Measurements from ENCODE around the gene FRS2.

Gene FRS2

DNA sequence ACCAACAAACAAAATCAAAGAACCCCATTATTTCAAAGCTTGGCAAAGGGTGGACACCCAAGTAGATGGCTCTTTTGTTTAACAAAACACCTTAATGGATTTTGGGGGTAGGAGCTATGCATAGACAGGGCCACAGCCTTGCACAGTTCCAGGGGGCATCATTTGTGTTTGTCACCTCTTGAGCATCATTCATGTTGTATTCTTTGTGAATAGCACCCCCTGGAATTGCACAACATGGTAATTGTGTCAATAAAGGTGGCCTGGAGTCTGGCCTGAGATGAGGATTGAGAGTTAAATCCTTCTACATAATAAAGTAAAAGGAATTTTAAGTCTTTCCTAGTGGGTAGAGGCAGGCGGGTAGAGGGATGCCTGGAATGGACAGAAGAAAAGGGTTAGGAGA is 3.3 kb upstream of the FRS2 start:
- no peak for DNase-seq (ENCODE audit: low read depth)

DNA sequence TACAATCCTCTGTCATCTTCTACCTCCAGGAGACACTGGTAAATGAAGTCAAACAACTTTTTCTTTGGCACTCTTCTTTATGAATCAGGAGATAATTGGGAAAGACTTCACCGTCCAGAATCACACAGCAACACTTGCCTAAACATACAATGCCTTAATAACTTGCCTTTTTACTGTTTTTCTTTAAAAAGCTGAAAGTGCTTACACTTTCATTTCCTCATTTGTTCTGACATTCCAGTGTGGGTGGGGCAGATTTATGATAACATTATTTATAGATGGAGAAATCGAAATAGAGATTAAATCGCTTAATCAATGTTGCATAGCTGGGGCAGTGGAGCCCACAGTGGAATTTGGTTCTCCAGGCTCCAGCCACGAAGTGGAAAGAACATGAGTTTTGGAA is 2.8 kb upstream of the FRS2 start:
- no peak for DNase-seq (ENCODE audit: low read depth)

DNA sequence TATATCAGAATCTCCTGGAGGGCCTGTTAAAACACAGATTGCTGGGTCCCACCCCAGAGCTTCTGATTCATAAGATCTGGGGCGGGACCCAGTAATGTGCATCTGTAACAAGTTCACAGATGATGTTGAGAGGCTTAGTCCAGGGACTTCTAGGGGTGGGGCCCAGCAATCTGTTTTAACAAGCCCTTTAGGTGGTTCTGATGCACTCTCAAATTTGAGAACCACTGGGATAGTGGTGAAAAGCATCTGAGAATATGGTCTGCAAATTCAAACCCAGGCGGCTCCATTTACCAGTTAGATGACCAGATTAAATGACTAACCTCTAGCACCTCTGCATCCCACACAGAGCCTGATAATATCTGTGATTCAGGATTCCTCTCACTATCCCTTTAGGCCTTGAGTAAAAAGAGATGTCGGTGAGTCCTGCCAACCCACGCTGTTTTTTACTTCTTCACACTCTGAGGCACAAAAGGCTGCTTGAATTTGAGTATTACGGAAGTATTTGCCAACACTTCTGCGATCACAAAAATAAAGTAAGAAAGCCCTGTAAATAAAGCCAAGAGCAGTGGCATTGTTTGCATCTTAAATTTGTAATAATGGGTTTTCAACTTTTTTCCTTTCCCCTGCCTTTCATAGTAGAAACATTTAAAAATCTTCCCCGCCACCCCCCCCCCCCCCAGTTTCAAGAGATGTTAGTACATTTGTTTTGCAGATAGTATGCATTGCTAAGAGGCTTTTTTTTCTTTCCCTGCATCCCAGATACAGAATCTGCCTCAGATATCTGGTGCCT is 1.8 kb upstream of the FRS2 start:
- DNase-seq (ENCODE audit: low read depth), result no peak

DNA sequence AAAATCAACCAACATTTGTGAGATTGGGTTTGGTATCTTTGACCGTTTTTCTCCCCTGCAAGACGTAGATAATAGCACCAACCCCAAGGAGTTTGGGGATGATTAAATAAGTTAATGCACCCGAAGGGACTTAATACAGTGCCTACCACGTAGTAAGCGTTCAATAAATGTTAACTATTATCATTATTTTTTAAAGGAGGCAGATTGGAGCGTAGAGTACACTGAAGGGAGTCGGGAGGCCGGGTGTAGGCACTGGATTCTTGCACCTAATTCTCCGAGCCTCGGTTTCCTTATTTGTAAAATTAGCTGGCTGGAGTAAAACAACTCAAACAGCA is 367 bp upstream of the FRS2 start:
- no peak for DNase-seq (ENCODE audit: low read depth)

DNA sequence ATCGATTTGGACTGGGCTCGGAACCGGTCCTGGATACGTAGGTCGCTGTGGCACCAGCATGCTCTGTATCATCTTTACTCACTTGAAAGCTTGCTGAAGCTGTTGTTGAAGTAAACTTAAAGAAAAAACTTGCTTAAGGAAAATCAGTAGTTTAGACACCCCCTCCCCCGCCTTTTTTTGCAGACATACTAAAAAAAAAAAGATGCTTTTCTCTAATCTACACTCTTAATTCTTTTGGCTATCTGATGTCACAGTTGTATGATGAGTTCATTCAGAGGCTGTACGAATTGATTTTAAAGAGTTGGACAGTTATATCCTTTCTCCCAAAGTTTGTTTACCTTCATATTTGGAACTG is 865 bp downstream of the FRS2 start:
- DNase-seq (ENCODE audit: low read depth), result no peak

DNA sequence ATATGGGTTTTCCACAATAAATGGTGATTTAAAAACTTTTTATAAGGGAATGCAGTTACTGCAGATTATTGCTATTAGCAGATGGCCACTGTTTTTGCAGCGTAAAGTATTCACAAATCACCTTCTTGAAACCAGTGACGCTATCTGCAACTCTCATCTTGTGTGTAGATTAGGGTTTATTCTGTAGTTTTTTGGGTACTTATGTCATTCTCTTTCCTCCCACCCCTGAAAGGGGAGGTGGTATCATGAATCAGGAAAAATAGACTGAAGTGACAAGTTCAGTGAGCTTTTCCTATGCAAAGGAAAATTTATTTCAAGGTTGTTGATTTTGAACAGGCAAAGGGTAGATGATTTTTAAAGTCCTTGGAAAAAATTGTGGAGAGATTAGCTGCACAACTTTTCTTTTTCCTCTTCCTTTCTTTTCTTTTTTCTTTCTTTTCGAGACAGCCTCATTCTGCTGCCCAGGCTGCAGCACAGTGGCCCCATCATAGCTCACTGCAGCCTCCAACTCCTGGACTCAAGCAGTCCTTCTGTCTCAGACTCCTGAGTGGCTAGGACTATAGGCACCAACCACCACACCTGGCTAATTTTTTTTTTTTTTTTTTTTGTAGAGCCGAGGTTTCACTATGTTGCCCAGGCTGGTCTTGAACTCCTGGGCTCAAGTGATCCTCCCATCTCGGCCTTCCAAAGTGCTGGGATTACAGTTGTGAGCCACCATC is 1.6 kb downstream of the FRS2 start:
- DNase-seq (ENCODE audit: low read depth), result no peak

DNA sequence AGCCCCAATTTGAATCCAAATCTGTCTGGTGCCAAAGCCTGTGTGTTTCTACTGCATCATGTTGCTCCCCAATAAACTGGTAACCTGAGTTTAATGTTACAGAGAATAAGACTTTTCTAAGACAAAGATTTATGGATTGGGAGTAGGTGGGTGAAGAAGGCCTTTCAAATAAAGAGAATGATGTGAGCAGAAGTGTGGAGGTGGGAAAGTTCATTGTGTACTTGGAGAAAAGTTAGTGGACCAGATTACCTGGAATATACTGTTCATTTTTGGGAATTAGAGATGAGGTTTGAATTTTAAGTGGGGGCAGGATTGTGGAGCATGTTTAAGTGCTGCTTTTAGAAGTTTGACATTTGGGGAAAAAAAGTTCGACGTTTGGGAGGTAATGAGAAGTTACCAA is 3.1 kb downstream of the FRS2 start:
- no peak for DNase-seq (ENCODE audit: low read depth)

DNA sequence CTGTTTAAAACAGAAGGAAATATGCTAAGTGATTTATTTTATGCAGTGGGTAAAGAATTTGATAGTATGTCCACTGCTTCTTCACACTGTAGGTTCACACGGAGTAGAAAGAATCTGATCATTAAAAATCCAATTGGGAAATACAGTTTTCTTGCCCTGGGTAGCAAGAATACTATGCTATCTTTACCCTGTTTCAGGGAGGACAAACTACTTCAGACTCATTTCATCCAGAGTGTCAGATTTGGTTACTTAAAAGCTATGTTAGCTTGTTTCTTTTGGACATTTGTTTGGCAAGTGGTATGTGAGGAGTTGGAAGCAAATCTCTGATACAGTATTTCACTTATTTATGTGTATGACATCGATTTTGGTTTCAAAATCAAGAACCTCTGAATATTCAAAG is 4.3 kb downstream of the FRS2 start:
- DNase-seq (ENCODE audit: low read depth), result no peak

DNA sequence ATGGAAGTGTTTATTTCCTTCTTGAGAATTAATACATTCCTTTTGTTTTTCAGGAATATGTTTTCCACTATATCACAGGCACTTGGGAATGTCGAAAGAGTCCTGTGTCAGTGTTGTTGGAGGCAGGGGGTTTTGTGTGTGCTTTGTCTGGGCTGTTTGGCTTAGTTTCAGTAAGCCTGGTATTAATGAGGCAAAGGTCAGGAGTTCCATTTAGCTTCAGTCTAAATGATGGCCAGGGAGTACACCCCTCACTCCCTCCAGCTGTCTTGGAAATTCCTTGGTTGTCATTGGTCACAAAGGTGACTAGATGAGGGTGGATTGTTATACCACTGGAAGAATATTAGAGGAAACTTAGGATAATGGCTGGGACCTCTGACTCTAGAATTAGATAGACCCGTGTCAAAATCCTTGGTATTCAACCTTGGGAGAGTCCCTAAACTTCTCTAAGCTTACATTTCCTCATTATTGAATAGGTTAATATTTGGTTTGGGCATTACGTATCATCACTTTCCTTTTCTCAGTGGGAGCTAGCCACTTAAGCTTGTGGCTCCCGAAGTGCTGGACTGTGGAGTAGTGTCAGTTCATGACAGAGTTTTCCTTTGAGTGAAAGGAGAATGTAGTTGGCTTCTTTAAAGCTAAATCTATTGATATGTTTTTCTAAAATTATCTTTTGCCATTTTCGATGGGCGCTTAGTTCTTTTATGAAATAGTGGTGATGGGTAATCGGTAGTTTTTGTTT is 5.2 kb downstream of the FRS2 start:
- DNase-seq (ENCODE audit: low read depth), result no peak

DNA sequence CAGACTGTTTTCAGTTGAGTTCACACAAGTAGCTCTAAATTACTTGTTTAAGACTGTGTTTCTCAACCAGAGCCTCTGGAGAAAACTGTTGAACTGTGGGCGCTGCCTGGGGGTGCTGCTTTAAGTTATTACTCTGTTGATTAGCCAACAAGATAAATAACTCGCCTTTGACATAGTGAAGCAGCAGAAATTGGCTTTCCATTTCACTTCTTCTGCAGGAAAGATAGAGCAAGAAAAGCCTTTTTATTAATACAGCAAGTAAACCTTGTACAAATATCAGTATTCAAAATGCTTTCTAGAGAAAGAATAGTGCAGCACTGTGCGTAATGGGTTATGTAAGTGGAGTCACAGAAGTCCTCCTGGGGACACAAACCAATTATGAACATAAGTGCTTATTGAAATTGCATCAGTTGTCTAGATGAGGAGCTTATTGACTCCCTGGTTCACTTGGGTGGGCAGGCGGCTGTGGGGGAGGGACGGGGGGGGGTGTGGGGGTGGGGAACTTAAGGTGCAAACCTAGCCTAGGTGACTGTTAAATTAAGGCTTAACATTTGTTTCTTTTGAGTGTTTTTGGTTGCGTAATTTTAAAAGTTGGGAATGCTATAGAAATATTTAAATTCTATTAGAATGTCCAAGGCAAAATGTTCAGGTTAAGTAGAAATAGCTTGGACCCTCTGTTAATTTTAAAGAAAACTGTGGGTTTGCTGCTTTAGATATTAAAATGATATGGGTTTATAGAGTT is 6.3 kb downstream of the FRS2 start:
- no peak for DNase-seq (ENCODE audit: low read depth)

DNA sequence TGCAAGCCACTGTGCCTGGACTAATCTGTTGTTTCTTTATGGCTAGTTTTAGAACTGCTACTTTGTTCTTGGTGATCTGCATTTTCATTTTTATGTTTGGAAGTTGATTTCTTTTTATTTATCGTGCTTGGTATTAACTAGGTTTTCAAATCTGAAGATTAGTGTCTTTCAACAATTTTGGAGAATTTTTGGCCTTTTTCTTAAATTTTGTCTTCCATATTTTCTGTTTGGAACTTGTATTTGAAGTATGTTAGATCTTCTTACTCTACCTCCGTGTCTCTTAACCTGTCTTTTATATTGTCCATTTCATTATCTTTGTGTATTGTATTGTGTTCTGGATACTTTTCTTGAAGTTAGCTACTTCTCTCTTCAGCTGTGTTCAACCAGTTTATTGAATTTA is 9.5 kb downstream of the FRS2 start:
- DNase-seq (ENCODE audit: low read depth), result no peak

DNA sequence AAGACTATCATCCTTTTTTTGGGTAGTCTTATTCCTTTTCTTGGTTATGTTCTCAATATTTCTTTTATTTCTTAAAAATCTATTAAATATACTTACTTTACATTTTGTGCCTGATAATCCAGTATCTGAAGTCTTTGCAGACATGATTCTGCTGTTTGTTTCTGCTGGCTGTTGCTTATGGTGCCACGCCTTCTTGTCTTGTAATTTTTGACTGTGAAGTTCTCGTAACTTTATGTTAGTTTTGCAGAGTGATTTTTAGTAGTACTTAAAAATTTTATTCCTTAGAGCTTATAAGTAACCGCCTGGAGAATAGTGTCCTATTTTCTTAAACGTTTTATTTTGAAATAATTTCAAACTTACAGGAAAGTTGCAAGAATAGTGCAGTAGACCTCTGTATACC is 10.5 kb downstream of the FRS2 start:
- no peak for DNase-seq (ENCODE audit: low read depth)

DNA sequence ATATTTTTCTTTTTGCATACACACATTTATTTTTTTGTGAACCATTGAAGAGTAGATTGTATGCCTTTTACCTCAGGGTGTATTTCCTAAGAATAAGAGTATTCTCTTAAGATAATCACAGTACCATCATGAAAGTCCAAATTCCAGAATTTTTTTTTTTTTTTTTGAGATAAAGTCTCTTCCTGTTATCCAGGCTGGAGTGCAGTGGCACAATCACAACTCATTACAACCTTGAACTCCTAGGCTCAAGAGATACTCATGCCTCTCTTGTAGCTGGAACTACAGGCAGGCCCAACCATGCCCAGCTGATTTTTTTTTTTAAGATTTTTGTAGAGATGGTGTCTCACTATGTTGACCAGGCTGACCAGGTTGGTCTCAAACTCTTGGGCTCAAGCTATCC is 10.9 kb downstream of the FRS2 start:
- DNase-seq (ENCODE audit: low read depth), result no peak

DNA sequence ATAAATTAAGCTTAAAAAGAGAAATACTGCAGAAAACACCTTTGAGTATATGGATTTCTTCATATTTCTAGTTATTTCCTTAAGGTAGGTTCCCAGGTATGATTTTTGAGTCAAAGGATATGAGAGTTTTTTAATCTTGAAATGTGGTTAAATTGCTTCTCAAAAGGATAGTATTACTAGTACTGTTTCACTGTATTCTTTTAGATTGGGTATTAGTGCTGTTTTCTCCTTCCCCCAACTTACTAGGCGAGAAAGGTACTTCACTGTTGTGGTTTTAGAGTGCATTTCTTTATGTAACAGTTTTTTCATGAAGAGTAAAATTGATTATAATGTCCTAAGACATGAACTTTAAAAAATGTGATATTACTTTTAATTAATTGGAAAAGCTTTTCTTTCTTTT is 13.5 kb downstream of the FRS2 start:
- no peak for DNase-seq (ENCODE audit: low read depth)

DNA sequence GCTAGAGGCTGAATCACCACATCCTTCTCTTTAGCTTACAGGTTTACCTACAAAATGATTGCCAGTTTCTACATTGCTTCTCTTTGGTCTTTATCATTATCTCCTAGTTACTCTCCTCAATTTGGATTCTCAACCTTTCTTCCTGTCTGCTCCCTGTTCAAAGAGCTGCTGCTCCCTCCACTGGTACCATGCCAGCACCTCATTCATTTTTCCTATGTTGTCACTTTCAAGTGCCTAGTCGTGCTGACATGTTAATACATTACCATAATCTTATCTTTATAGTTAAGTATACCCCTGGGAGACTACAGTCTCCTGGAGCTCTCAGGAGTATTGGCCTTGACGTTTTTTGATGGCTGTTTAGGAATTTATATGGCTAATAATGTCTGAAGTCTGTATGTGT is 14.2 kb downstream of the FRS2 start:
- no peak for DNase-seq (ENCODE audit: low read depth)

DNA sequence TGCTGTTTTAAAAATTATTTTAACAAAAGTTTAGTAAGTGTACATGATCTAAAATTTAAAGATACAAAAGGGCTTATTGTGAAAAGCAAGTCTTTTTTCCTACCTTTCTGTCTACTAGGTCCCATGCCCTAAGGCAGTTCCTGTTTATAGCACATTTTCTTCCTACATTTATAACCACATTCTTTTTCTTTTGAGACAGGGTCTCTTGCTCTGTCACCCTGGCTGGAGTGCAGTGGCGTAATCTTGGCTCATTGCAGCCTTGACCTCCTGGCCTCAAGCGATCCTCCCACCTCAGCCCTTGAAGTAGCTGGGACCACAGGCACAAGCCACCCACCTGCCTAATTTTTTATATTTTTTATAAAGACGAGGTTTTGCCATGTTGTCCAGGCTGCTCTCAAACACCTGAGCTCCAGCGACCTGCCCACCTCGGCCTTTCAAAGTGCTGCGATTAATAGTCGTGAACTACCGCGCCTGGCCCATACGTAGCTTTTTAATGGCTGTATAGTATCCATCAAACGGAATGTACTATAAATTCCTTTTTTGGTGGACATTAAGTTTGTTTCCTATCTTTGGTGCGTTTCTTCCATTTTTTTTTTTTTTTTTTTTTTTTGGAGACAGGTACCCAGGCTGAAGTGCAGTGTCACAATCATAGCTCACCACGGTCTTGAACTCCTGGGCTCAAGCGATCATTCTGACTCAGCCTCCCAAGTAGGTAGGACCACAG is 20.9 kb downstream of the FRS2 start:
- no peak for DNase-seq (ENCODE audit: low read depth)

DNA sequence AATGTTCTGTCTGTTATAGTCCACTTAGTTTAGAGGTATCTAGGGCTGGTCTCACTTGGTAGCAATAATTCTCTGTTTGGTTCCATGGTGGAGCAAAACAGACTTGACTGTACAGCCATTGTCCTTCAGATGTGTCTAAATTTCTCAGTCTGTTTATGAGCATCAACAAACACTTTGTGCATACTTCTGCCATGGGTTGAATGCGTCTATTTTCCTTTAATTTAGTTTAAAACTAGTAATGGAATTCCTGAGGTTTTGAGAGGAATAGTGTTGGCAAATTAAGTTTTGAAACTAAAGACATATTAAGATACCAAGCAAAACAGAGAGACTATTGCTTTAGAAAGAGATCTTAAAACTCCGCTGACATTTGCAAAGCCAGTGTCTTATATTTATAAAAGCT is 22.6 kb downstream of the FRS2 start:
- no peak for DNase-seq (ENCODE audit: low read depth)

DNA sequence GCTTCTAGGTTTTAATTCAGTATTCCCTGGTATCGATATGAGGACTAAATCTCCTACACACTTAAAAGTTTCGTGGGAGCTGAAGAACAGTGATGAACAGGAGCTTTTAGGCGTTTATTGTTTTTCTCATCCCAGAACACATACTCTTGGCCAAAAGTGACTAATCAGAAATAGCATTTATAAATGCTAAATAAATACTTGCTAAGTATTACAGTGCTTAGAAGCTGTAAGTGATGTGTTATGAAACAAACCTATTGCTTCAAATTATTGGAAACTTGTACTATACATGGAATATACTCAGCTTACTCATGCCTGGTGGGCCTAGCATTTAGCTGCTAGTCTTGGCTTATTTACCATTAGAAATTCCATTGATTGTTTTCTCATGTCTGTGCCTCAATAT is 24.9 kb downstream of the FRS2 start:
- no peak for DNase-seq (ENCODE audit: low read depth)

DNA sequence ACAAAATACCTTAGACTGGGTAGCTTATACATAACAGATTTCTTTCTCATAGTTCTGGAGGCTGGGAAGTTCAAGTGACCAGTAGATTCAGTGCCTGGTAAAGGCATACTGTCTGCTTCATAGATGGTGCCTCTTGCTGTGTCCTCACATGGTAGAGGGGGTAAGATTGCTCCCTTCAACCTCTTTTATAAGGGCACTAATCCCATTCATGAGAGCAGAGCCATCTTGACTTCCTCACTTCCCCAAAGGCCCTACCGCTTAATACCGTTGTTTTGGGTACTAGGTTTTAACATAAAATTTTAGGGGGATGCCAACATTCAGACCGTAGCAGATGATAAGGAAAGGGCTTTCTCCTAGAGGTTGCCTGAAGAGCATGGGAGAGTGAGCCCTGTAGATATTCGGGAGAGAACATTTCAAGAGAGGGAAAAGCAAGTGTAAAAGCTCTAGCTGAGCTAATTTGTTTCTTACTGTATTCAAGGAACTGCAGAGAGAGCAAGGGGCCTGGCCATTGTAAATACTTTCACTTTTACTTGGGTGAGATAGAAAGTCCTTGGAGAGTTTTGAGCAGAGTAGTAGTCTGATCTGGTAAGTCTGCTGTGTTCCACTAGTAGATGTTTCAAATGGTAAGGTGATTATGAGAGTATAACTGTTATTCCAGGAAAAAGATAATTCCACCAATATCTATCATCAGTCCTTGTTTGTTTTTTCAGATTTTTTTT is 27.3 kb downstream of the FRS2 start:
- no peak for DNase-seq (ENCODE audit: low read depth)

DNA sequence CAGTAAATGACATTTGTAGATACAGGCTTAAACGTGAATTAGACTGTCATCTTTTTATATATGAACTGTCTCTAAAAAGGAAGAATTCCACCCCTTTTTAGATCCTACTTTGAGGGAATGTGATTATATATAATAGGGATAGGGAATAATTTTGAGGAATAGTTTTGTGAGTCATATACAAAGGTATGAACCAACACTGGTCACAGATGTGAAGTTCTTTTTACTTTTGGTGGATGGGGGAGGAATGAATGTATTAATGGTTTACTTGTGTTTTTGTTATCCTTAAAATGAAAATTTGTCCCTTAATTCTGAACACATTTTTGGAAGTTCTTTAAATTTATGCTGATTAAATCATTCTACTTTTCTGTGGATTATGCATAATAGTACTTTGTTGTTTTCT is 30.4 kb downstream of the FRS2 start:
- no peak for DNase-seq (ENCODE audit: low read depth)

DNA sequence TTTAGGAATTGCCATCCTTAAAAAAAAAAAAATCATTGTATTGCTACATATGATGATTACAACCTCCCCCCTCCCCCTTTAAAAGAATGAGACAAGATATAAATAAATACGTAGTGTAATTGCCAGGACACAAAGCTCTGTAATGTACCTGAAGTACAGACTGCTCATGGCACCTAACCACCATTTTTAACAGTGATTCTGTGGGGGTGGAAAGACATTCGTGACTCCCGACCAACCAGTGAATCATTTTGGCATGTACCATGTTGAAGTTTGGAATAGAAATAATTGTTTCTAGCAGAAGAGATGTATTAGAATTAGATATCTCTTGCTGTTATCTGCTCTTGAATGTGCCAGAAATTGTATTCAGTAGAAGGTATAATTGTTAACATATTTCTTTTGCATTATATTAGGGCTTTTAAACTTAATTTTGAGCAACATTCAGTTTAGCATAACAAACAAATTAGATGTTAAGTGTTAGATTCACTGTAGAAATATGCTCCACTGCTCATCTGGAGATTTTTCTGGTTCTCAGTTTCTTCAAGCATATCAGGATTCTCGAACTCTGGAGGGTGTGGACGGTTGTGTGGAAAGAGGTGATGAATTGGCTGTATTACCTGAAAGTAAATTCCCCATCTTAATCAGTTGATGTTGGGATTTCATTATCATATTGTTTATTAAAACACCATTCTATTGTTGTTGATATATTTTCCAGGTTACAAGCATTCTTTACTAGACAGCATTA is 31.1 kb downstream of the FRS2 start:
- no peak for DNase-seq (ENCODE audit: low read depth)

Measured in activated T-helper 1 cell treated with Interleukin-2 at 50 U/mL for 16 hours (primary cell).